Fibroblast of lung (primary cell): ENCODE results near the gene RXFP2. TPM values are rescaled to one million over a fixed set of nuclear protein-coding genes. Genes with fewer than 3 reads are reported as not detected.

Source experiments
- DNase-seq, 2 donors: peaks; one replicate each; pipeline versions ENCODE4 v3.0.0 to v3.0.0-alpha.2; 2010; ENCODE audit warnings: low read depth in 2 of 2
- H2AFZ ChIP-seq: 2 replicates; pipeline ENCODE4 v1.5.1; 2012; ENCODE audit warnings: low read length, control low read depth, inconsistent platforms
- H3K27ac ChIP-seq: 2 replicates; pipeline ENCODE4 v1.5.1; 2011; ENCODE audit warnings: low read length, control low read depth; ENCODE audit not compliant: insufficient read depth
- H3K27me3 ChIP-seq: 2 replicates; pipeline ENCODE4 v1.5.1; 2011; ENCODE audit warnings: mild to moderate bottlenecking, low read length; ENCODE audit not compliant: control insufficient read depth, insufficient read depth
- H3K36me3 ChIP-seq: 2 replicates; pipeline ENCODE4 v1.5.1; 2011; ENCODE audit warnings: low read length; ENCODE audit not compliant: control insufficient read depth, insufficient read depth
- H3K4me1 ChIP-seq: 2 replicates; pipeline ENCODE4 v1.5.1; 2011; ENCODE audit warnings: low read length; ENCODE audit not compliant: control insufficient read depth, insufficient read depth; ENCODE audit errors: extremely low read depth
- H3K4me2 ChIP-seq: 2 replicates; pipeline ENCODE4 v1.5.1; 2011; ENCODE audit warnings: low read length, control low read depth; ENCODE audit not compliant: insufficient read depth; ENCODE audit errors: extremely low read depth
- H3K4me3 ChIP-seq, 4 experiments: fragments of 200-600 bp in 1 of 4; sonication (generic) in 1 of 4; replicated peaks in 1 of 4; 2 replicates each; pipeline ENCODE4 v1.5.1; 2011 to 2016; ENCODE audit warnings: low read length in 4 of 4, low read depth in 3 of 4, mild to moderate bottlenecking in 3 of 4, control low read depth in 2 of 4, inconsistent platforms in 1 of 4, mixed read lengths in 1 of 4; ENCODE audit not compliant: insufficient read depth in 1 of 4; ENCODE audit errors: control extremely low read depth in 1 of 4
- H3K79me2 ChIP-seq: 2 replicates; pipeline ENCODE4 v1.5.1; 2012; ENCODE audit warnings: mild to moderate bottlenecking, low read length, inconsistent platforms; ENCODE audit not compliant: control insufficient read depth, insufficient read depth
- H3K9ac ChIP-seq: 2 replicates; pipeline ENCODE4 v1.5.1; 2011; ENCODE audit warnings: mild to moderate bottlenecking, low read length, control low read depth; ENCODE audit not compliant: insufficient read depth
- H3K9me3 ChIP-seq: 2 replicates; pipeline ENCODE4 v1.5.1; 2012; ENCODE audit warnings: low read depth, low read length; ENCODE audit not compliant: control insufficient read depth, insufficient read depth
- H4K20me1 ChIP-seq: 2 replicates; pipeline ENCODE4 v1.5.1; 2011; ENCODE audit warnings: low read length; ENCODE audit not compliant: control insufficient read depth, insufficient read depth; ENCODE audit errors: extremely low read depth
- EZH2 ChIP-seq: IDR thresholded peaks from 2 replicates; pipeline ENCODE4 v1.5.1; 2012; ENCODE audit warnings: low read length, control low read depth, mild to moderate bottlenecking; ENCODE audit errors: missing control alignments
- polyA plus RNA-seq, 2 donors: library from polyadenylated mRNA; depleted of rRNA in 1 of 2; stranded (reverse) in 1 of 2; unstranded in 1 of 2; fragments of >200 nt; gene quantifications; 2 replicates each; pipeline ENCODE4 v1.2.1, GENCODE V29; 2011 to 2012; ENCODE audit warnings: missing spikeins in 1 of 2
- total RNA-seq: library from RNA; depleted of rRNA; stranded (reverse); fragments of >200 nt; gene quantifications from 2 replicates; pipeline ENCODE4 v1.2.1, GENCODE V29; 2014
- TF ChIP-seq, protein P1 (sequence below), 2 donors: IDR thresholded peaks in 1 of 2; conservative IDR thresholded peaks in 1 of 2; 1 replicate in 1 of 2; 2 replicates in 1 of 2; pipeline ENCODE4 v1.5.1; 2011 to 2012; ENCODE audit warnings: low read length in 2 of 2, control low read depth in 1 of 2, inconsistent platforms in 1 of 2, low read depth in 1 of 2, mild to moderate bottlenecking in 1 of 2

RXFP2 gene
- total and polyA plus RNA-seq, 2 donors (not counting 1 experiment from before 2014, with no cell fraction given) = not detected

DNA sequence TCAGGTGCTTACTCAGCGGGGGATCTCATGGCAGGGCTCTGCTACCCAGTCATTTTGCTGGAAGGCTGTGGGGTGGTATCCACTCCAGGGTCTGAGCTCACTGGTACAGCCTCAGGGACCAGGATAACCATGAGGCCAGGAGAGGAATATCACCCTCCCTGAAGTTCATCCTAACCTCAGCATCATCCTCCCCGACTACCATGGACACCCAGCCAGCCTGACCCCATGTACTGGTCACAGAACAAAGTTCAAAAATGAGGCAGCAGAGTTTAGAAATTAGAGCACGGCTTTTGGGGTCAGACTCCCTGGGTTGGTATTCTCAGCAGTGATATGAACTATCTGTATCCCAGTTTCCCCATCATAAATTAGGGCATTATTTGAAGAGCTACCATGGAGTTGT lies 35.5 kb upstream of the RXFP2 start:
- TF ChIP-seq, protein P1, sequence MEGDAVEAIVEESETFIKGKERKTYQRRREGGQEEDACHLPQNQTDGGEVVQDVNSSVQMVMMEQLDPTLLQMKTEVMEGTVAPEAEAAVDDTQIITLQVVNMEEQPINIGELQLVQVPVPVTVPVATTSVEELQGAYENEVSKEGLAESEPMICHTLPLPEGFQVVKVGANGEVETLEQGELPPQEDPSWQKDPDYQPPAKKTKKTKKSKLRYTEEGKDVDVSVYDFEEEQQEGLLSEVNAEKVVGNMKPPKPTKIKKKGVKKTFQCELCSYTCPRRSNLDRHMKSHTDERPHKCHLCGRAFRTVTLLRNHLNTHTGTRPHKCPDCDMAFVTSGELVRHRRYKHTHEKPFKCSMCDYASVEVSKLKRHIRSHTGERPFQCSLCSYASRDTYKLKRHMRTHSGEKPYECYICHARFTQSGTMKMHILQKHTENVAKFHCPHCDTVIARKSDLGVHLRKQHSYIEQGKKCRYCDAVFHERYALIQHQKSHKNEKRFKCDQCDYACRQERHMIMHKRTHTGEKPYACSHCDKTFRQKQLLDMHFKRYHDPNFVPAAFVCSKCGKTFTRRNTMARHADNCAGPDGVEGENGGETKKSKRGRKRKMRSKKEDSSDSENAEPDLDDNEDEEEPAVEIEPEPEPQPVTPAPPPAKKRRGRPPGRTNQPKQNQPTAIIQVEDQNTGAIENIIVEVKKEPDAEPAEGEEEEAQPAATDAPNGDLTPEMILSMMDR (conservative IDR thresholded peaks at IDR 0.05 in 1 of 2, IDR thresholded peaks at IDR 0.05 in 1 of 2; ENCODE audit: low read depth in 1 of 2, low read length in 2 of 2) = no peak
- TF ChIP-seq EZH2 = no peak
- Histone ChIP-seq H3K4me3 (no peak overlapping the region), H3K9me3 (no peaks in the 10 kb centered on the region), H3K9ac (no peak overlapping the region), H3K4me2 (no peak overlapping the region), H3K4me1 (no peaks in the 10 kb centered on the region), H3K79me2 (no peaks in the 10 kb centered on the region), H3K27ac (no peak overlapping the region), H2AFZ (no peak overlapping the region), H4K20me1 (no peaks in the 10 kb centered on the region), H3K36me3 (no peaks in the 10 kb centered on the region), H3K27me3 (peaks cover 5% of the 10 kb centered on the region)
- no peak for DNase-seq

DNA sequence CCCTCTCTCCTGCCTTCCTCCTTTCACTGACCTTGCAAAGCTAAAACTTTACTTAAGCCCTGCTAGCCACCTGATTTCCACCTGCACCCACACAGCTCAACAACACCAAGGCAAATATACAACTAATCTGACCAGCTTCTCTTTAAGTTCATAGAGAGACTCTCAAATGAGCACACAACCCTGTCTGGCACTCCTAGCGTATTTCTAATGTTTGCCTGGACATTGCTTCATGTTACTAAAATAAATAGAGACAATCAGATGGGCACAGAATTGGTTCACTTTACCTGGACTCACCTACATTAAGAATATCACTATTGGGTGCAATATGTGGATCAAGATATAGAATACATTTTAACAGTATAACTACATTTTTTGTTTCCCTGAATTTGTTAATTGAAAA lies 33.2 kb upstream of the RXFP2 start:
- Histone ChIP-seq H3K36me3 (no peaks in the 10 kb centered on the region), H2AFZ (no peak overlapping the region), H3K27ac (no peak overlapping the region), H3K4me2 (no peak overlapping the region), H3K27me3 (no peaks in the 10 kb centered on the region), H3K9ac (no peak overlapping the region), H3K4me1 (no peaks in the 10 kb centered on the region), H4K20me1 (no peaks in the 10 kb centered on the region), H3K9me3 (no peaks in the 10 kb centered on the region), H3K79me2 (no peaks in the 10 kb centered on the region), H3K4me3 (no peak overlapping the region)
- DNase-seq = no peak
- no peak for TF ChIP-seq EZH2
- TF ChIP-seq, protein P1 (conservative IDR thresholded peaks at IDR 0.05 in 1 of 2, IDR thresholded peaks at IDR 0.05 in 1 of 2; ENCODE audit: low read depth in 1 of 2, low read length in 2 of 2) = no peak

GRCh38 chr13:31717583-31717982 lies 21.7 kb upstream of the RXFP2 start:
- no peaks in the 10 kb centered on the region for H3K9me3 ChIP-seq
- no peak overlapping the region for H3K4me2 ChIP-seq
- H3K9ac ChIP-seq = no peak overlapping the region
- H2AFZ ChIP-seq = no peak overlapping the region
- no peak for DNase-seq
- peaks cover 2% of the 10 kb centered on the region for H3K27me3 ChIP-seq
- no peaks in the 10 kb centered on the region for H3K4me1 ChIP-seq
- H3K27ac ChIP-seq = no peak overlapping the region
- no peaks in the 10 kb centered on the region for H3K36me3 ChIP-seq
- H3K4me3 ChIP-seq = no peak overlapping the region
- TF ChIP-seq EZH2 = no peak
- TF ChIP-seq, protein P1 (conservative IDR thresholded peaks at IDR 0.05 in 1 of 2, IDR thresholded peaks at IDR 0.05 in 1 of 2; ENCODE audit: low read depth in 1 of 2, low read length in 2 of 2) = no peak
- no peaks in the 10 kb centered on the region for H3K79me2 ChIP-seq
- no peaks in the 10 kb centered on the region for H4K20me1 ChIP-seq
